GM12878 (cell line): ENCODE results near the gene S100A3. TPM values are rescaled to one million over a fixed set of nuclear protein-coding genes. Genes with fewer than 3 reads are reported as not detected.
A peak's percentile ranks its signal among the peaks of the same experiment; 100 is the strongest.

ENCODE experiments used
- ATF7 ChIP-seq: fragments of 450-650 bp; IDR thresholded peaks from 2 replicates; pipeline ENCODE4 v1.6.1; 2016; ENCODE audit warnings: low read depth, mild to moderate bottlenecking
- BACH1 ChIP-seq: fragments of 450-650 bp; IDR thresholded peaks from 2 replicates; pipeline ENCODE4 v1.6.1; 2017; ENCODE audit warnings: mild to moderate bottlenecking, borderline replicate concordance
- DPF2 ChIP-seq: fragments of 450-650 bp; IDR thresholded peaks from 2 replicates; pipeline ENCODE4 v1.6.1; 2017; ENCODE audit warnings: mild to moderate bottlenecking
- EGR1 ChIP-seq, 2 experiments: IDR thresholded peaks; 1 replicate in 1 of 2; 2 replicates in 1 of 2; pipeline ENCODE4 v1.6.1; 2011 to 2012; ENCODE audit warnings: low read depth in 2 of 2, low read length in 2 of 2, borderline replicate concordance in 1 of 2, mild to moderate bottlenecking in 1 of 2, moderate library complexity in 1 of 2
- EP300 ChIP-seq, 2 experiments: fragments of 150-350 bp in 1 of 2; IDR thresholded peaks; 2 replicates each; pipeline ENCODE4 v1.6.1; 2011 to 2012; ENCODE audit warnings: low read depth in 2 of 2, low read length in 2 of 2, borderline replicate concordance in 1 of 2, improper control_type of control experiment in 1 of 2, inconsistent platforms in 1 of 2; ENCODE audit not compliant: control insufficient read depth in 1 of 2
- FOXM1 ChIP-seq: IDR thresholded peaks from 2 replicates; pipeline ENCODE4 v1.6.1; 2012; ENCODE audit warnings: low read depth, mild to moderate bottlenecking, inconsistent platforms, low read length, moderate library complexity
- GABPA ChIP-seq: IDR thresholded peaks from 2 replicates; pipeline ENCODE4 v1.6.1; 2014; ENCODE audit warnings: antibody characterized with exemption, low read depth, mild to moderate bottlenecking, inconsistent platforms
- NR2C1 ChIP-seq: fragments of 450-650 bp; IDR thresholded peaks from 2 replicates; pipeline ENCODE4 v1.6.1; 2017; ENCODE audit warnings: antibody characterized with exemption, mild to moderate bottlenecking, moderate library complexity
- SRF ChIP-seq, 2 experiments: IDR thresholded peaks; 2 replicates each; pipeline ENCODE4 v1.6.1; 2011; ENCODE audit warnings: low read depth in 2 of 2, low read length in 2 of 2, mild to moderate bottlenecking in 1 of 2, moderate library complexity in 1 of 2
- ZBED1 ChIP-seq: IDR thresholded peaks from 2 replicates; pipeline ENCODE4 v1.6.1; 2016; ENCODE audit warnings: borderline replicate concordance
- ZNF207 ChIP-seq: fragments of 450-650 bp; IDR thresholded peaks from 2 replicates; pipeline ENCODE4 v1.6.1; 2014; ENCODE audit warnings: antibody characterized with exemption, mild to moderate bottlenecking, borderline replicate concordance
- ZNF622 ChIP-seq: fragments of 450-650 bp; IDR thresholded peaks from 2 replicates; pipeline ENCODE4 v1.6.1; 2017; ENCODE audit warnings: mild to moderate bottlenecking, inconsistent platforms
- polyA plus RNA-seq, 11 experiments: library from polyadenylated mRNA; depleted of rRNA in 4 of 11; unstranded in 6 of 11; stranded (reverse) in 5 of 11; fragments of >200 nt; fragmentation: Nextera tagmentation in 4 of 11; fragmentation: Illumina TruSeq in 1 of 11; extraction: Ambion mirVana in 4 of 11; extraction: Trizol in 1 of 11; gene quantifications; 1 replicate in 1 of 11; 2 replicates in 10 of 11; pipeline versions ENCODE4 v1.2.1 to v1.2.3, GENCODE V29; 2011 to 2016; ENCODE audit warnings: inconsistent platforms in 2 of 11, missing spikeins in 2 of 11, low read depth in 1 of 11
- total RNA-seq, 4 experiments: library from RNA; depleted of rRNA in 3 of 4; stranded (reverse); fragments of >200 nt in 3 of 4; fragmentation: Illumina TruSeq in 1 of 4; extraction: Trizol in 1 of 4; gene quantifications; 2 replicates each; pipeline versions ENCODE4 v1.2.1 to v1.2.3, GENCODE V29; 2013 to 2021
- TF ChIP-seq, protein P1 (sequence below): fragments of 150-350 bp; IDR thresholded peaks from 2 replicates; pipeline ENCODE4 v1.6.1; 2016; ENCODE audit warnings: low read depth, low read length
- TF ChIP-seq, protein P2 (sequence below): IDR thresholded peaks from 2 replicates; pipeline ENCODE4 v1.6.1; 2011; ENCODE audit warnings: low read depth, mild to moderate bottlenecking, low read length, moderate library complexity, borderline replicate concordance; ENCODE audit errors: extremely low read depth

Gene S100A3
- total and polyA plus RNA-seq, 10 of the 15 experiments (the other 5 are each of a cell fraction or from before 2014, with no cell fraction given): 0.32 to 0.45 TPM; not detected in 8

- TF ChIP-seq, protein P1, sequence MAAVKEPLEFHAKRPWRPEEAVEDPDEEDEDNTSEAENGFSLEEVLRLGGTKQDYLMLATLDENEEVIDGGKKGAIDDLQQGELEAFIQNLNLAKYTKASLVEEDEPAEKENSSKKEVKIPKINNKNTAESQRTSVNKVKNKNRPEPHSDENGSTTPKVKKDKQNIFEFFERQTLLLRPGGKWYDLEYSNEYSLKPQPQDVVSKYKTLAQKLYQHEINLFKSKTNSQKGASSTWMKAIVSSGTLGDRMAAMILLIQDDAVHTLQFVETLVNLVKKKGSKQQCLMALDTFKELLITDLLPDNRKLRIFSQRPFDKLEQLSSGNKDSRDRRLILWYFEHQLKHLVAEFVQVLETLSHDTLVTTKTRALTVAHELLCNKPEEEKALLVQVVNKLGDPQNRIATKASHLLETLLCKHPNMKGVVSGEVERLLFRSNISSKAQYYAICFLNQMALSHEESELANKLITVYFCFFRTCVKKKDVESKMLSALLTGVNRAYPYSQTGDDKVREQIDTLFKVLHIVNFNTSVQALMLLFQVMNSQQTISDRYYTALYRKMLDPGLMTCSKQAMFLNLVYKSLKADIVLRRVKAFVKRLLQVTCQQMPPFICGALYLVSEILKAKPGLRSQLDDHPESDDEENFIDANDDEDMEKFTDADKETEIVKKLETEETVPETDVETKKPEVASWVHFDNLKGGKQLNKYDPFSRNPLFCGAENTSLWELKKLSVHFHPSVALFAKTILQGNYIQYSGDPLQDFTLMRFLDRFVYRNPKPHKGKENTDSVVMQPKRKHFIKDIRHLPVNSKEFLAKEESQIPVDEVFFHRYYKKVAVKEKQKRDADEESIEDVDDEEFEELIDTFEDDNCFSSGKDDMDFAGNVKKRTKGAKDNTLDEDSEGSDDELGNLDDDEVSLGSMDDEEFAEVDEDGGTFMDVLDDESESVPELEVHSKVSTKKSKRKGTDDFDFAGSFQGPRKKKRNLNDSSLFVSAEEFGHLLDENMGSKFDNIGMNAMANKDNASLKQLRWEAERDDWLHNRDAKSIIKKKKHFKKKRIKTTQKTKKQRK: no peak
- TF ChIP-seq GABPA: no peak
- TF ChIP-seq ATF7: no peak
- TF ChIP-seq ZNF622: no peak
- no peak for TF ChIP-seq EGR1 (IDR thresholded peaks at IDR 0.05; ENCODE audit: borderline replicate concordance in 1 of 2, low read depth in 2 of 2, low read length in 2 of 2)
- TF ChIP-seq EP300 (IDR thresholded peaks at IDR 0.05; ENCODE audit: borderline replicate concordance in 1 of 2, control insufficient read depth in 1 of 2, low read depth in 2 of 2, low read length in 2 of 2): no peak
- TF ChIP-seq, protein P2, sequence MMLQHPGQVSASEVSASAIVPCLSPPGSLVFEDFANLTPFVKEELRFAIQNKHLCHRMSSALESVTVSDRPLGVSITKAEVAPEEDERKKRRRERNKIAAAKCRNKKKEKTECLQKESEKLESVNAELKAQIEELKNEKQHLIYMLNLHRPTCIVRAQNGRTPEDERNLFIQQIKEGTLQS: no peak
- no peak for TF ChIP-seq BACH1
- no peak for TF ChIP-seq SRF (IDR thresholded peaks at IDR 0.05; ENCODE audit: low read depth in 2 of 2, low read length in 2 of 2)
- peak; percentile 69; the same call in 1 of the 2 replicates for TF ChIP-seq ZNF207
- no peak for TF ChIP-seq FOXM1
- no peak for TF ChIP-seq DPF2
- no peak for TF ChIP-seq ZBED1
- TF ChIP-seq NR2C1: no peak
Measured at GRCh38 chr1:153568367-153569099, 19.5 kb upstream of the S100A3 start (continued).
